ENCODE results near the gene SLC8B1. TPM values are rescaled to one million over a fixed set of nuclear protein-coding genes. Genes with fewer than 3 reads are reported as not detected.

Gene SLC8B1
- total and polyA plus RNA-seq, 9 of the 15 experiments (the other 6 are each of a cell fraction or from before 2014, with no cell fraction given): 0.86 to 34.1 (median 18.5) TPM

GRCh38 chr12:113251404-113252070 is 83.4 kb downstream of the SLC8B1 start:
- Histone ChIP-seq H3K9me1 (ENCODE audit: control insufficient read depth, insufficient read depth, low read length) (no peaks in the 10 kb centered on the region), H3K79me2 (ENCODE audit: control insufficient read depth, insufficient read depth, low read length) (no peaks in the 10 kb centered on the region), H3K27ac (ENCODE audit: extremely low read depth, low read depth, low read length) (no peak overlapping the region), H3K9ac (ENCODE audit: insufficient read depth in 1 of 2, low read depth in 2 of 2, low read length in 2 of 2) (no peak overlapping the region), H3K27me3 (ENCODE audit: control insufficient read depth in 2 of 2, insufficient read depth in 2 of 2, low read length in 2 of 2) (no peaks in the 10 kb centered on the region), H3K9me3 (replicated peaks; ENCODE audit: control insufficient read depth, insufficient read depth, low read depth, low read length) (peaks cover 2% of the 10 kb centered on the region; the same call in 1 of the 2 replicates), H3K4me2 (ENCODE audit: insufficient read depth, low read length) (no peak overlapping the region), H3K4me3 (no peak overlapping the region), H2AFZ (ENCODE audit: low read depth, low read length) (no peak overlapping the region), H3K4me1 (replicated peaks in 1 of 2; ENCODE audit: control insufficient read depth in 2 of 2, insufficient read depth in 2 of 2, low read length in 2 of 2) (peaks cover 4 to 11% of the 10 kb centered on the region in 2 experiments; a peak in 2 of 5 replicates), H4K20me1 (replicated peaks; ENCODE audit: control insufficient read depth, insufficient read depth, low read length) (no peaks in the 10 kb centered on the region), H3K36me3 (ENCODE audit: control insufficient read depth, insufficient read depth, low read length) (peaks cover 29% of the 10 kb centered on the region; the same call in 2 of the 3 replicates)
- FAIRE-seq (no peak), ATAC-seq (no peak), DNase-seq (ENCODE audit: extremely low read depth in 1 of 4, low spot score in 3 of 4) (no peak)
- ChIA-PET CTCF (ENCODE audit: low intra/inter-chr PET ratio) (no interaction called here), POLR2A (no interaction called here)
- intact Hi-C loops (cut with micrococcal nuclease) (no loop called here), in situ Hi-C loops (cut with MboI) (no loop called here)
- BruUV-seq (replicated peaks): no TSS peak
- no peak for TF ChIP-seq RNF2 (IDR thresholded peaks at IDR 0.05)
- TF ChIP-seq HCFC1 (IDR thresholded peaks at IDR 0.05; ENCODE audit: low read depth, low read length): no peak
- TF ChIP-seq MCM3 (IDR thresholded peaks at IDR 0.05): no peak
- no peak for TF ChIP-seq ZNF398 (CRISPR knock-in tag; IDR thresholded peaks at IDR 0.05)
- no peak for TF ChIP-seq HNRNPLL (IDR thresholded peaks at IDR 0.05; ENCODE audit: low read depth, low read length, poor library complexity, severe bottlenecking)
- no peak for TF ChIP-seq FOXP1 (CRISPR knock-in tag; IDR thresholded peaks at IDR 0.05)
- no peak for TF ChIP-seq MEIS2 (IDR thresholded peaks at IDR 0.05; ENCODE audit: partially characterized antibody)
- no peak for TF ChIP-seq ZNF184 (CRISPR knock-in tag; IDR thresholded peaks at IDR 0.05)
- no peak for TF ChIP-seq TFAM (CRISPR knock-in tag; conservative IDR thresholded peaks at IDR 0.05)
- TF ChIP-seq ZNF436 (CRISPR knock-in tag; IDR thresholded peaks at IDR 0.05): no peak
- no peak for TF ChIP-seq FOXA1 (IDR thresholded peaks at IDR 0.05; ENCODE audit: borderline replicate concordance)
- no peak for TF ChIP-seq GATAD2B (IDR thresholded peaks at IDR 0.05; ENCODE audit: borderline replicate concordance)
- TF ChIP-seq MIER1 (IDR thresholded peaks at IDR 0.05; ENCODE audit: low read depth): no peak
- no peak for TF ChIP-seq POLR2AphosphoS5 (IDR thresholded peaks at IDR 0.05; ENCODE audit: control insufficient read depth, insufficient read depth, low read depth, low read length)
- TF ChIP-seq ZNF561 (CRISPR knock-in tag; conservative IDR thresholded peaks at IDR 0.05): no peak
- 80% methylated on average over 16 of the region's 16 CpGs for WGBS (ENCODE audit: insufficient coverage, low coverage, missing lambda C conversion rate)

Measured in K562 (cell line).